ENCODE results near the gene ARHGAP8.

Gene ARHGAP8

DNA sequence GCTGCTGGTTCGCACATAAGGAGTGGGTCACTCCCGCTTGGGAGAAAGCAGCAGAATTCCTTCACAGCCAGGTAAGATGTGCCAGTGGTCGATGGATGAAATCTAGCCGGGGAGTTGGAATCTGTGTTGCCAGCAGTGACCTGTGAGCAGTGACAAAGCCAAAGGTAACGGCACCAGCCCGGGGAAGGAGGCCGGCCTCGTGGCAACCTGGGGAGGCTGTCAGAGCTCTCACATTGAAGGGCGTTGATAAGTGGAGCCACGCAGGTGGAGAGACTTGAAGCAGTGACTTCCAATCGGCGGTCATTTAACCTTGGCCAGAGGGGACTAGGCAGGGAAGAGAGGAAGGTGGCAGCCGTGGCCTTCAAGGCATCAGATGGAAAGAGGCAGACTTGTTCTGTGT lies 58.8 kb downstream of the ARHGAP8 start:
- TF ChIP-seq, protein P1, sequence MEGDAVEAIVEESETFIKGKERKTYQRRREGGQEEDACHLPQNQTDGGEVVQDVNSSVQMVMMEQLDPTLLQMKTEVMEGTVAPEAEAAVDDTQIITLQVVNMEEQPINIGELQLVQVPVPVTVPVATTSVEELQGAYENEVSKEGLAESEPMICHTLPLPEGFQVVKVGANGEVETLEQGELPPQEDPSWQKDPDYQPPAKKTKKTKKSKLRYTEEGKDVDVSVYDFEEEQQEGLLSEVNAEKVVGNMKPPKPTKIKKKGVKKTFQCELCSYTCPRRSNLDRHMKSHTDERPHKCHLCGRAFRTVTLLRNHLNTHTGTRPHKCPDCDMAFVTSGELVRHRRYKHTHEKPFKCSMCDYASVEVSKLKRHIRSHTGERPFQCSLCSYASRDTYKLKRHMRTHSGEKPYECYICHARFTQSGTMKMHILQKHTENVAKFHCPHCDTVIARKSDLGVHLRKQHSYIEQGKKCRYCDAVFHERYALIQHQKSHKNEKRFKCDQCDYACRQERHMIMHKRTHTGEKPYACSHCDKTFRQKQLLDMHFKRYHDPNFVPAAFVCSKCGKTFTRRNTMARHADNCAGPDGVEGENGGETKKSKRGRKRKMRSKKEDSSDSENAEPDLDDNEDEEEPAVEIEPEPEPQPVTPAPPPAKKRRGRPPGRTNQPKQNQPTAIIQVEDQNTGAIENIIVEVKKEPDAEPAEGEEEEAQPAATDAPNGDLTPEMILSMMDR (conservative IDR thresholded peaks at IDR 0.05; ENCODE audit: low read depth, low read length): no peak
- H3K4me3 ChIP-seq (ENCODE audit: low read length): no peak overlapping the region
- DNase-seq (ENCODE audit: low read depth): no peak

DNA sequence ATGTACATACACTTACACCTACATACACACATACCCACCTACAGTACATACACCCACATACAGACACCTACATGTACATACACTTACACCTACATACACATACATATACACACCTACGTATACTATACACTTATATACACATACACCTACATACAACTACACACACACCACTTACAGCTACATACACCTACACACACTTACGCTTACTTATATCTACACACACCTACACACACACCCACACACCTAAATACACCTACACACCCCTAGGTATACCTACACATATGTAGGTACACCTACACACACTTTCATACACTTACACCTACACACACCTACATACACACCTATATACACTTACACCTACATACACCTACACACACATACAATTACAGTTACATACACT lies 61.0 kb downstream of the ARHGAP8 start:
- DNase-seq (ENCODE audit: low read depth): no peak
- no peak overlapping the region for H3K4me3 ChIP-seq (ENCODE audit: low read length)
- TF ChIP-seq, protein P1 (conservative IDR thresholded peaks at IDR 0.05; ENCODE audit: low read depth, low read length): no peak

DNA sequence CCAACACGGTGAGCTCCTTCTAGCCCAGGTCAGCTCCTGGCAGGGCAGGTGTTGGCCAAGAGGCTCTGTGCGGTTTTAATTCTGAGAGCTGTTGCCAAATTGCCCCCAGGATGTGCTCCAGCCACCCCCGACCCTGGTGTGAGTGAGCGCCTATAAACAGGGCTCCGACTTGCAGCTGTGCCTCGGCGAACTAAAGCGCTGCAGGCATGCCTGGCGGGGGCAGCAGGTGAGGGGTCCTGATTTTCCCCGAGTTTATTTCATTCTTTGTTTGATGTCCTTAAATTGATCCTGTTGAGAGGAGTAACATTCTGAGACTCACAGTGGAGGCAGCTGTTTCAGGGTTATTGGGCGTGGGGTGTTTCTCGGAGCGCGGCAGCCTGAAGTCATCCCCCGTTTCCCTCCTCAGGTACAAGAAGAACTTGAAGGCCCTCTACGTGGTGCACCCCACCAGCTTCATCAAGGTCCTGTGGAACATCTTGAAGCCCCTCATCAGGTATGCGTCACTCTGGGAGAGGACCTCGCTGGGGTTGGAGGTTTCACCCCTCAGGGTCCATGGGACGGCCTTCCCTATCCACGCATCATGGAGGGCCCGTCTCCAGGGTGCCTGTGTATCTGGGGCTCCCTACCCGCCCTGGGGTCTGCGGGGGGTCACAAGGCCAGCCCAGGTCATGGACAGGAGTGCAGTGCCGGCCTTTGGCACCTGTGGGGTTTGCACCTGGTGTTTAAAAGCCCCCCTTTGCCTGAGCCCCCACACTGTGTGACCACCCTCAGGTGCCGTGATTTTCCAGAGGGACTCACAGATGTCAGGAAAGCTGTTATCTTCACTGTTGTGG lies 62.1 kb downstream of the ARHGAP8 start:
- H3K4me3 ChIP-seq (ENCODE audit: low read length): no peak overlapping the region
- TF ChIP-seq, protein P1 (conservative IDR thresholded peaks at IDR 0.05; ENCODE audit: low read depth, low read length): no peak
- no peak for DNase-seq (ENCODE audit: low read depth)

DNA sequence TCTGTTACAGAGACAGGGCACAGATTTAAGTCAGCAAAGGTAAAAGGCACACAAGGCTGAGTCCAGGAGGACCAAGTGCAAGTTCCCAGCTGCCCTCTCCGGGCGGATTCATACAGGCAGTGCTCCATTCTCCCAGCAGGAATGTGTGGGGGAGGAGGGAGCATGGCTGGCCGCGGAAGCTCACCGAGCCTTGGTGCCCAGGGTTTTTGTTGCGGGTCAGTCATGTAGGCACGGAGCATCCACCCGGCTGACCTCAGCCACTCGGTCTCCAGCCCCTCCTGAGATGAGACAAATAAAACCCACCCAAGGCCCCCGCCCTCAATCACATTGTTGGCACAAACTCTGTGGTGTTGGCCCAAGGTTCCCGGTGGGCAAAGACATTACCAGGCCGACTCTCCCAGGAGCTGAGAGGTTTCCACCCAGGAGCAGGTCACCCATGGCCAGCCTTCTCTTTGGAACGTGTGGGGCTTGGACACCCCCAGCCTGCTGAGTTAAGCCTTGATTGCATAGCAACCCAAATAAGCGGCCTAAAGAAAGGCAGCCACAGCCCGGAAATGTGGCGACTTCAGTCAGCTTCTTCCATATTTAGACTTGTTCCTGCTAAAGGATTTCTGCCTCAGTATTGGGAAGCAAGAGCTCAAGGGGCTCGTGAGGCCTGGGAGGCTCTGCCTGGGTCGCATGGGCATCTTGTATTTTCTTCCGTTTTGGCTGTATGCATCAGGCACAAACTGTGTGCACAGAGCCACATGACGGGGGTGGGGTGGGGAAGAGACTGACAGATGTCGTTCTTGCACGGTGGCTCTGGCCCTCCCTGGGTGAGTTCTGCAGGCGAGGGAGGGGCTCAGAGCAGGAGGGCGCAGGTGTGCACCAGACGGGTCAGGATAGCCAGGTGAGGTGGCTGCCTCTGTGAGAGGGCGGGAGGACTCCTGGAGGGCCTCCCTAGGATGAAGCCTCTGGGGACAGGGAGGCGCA lies 63.0 kb downstream of the ARHGAP8 start:
- no peak overlapping the region for H3K4me3 ChIP-seq (ENCODE audit: low read length)
- no peak for DNase-seq (ENCODE audit: low read depth)
- TF ChIP-seq, protein P1 (conservative IDR thresholded peaks at IDR 0.05; ENCODE audit: low read depth, low read length): no peak

DNA sequence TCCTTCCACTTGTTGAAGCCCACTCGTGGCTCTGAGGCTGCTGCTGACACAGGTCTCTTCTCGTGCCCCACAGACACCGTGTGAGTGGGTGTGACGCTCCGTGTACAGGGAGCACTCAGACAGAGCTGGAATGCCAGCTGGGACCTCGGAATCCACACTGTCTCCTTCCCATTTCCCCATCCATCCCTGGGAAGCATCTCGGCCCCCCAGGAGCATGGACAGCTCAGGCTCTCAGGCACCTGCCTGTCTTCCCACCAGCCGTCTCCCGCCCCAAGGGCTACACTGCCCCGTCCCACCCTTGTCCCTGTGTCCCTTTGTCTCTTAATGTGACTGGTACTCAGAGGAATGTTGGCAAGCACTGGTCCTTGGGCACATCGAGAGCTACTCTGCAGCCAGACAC lies 63.8 kb downstream of the ARHGAP8 start:
- TF ChIP-seq, protein P1 (conservative IDR thresholded peaks at IDR 0.05; ENCODE audit: low read depth, low read length): no peak
- no peak for DNase-seq (ENCODE audit: low read depth)
- no peak overlapping the region for H3K4me3 ChIP-seq (ENCODE audit: low read length)

DNA sequence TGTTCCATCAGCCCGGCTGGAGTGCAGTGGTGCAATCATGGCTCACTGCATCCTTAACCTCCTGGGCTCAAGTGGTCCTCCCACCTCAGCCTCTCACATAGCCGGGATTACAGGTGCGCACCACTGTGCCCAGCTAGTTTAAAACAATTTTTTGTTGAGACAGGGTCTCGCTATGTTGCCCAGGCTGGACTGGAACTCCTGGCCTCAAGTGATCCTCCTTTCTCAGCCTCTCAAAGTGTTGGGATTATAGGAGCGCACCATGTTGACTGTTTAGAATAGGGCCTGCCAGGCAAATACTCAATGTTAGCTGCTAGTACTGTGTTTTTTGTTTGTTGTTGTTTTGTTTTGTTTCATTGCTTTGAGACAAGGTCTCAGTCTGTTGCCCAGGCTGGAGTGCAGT lies 66.4 kb downstream of the ARHGAP8 start:
- TF ChIP-seq, protein P1 (conservative IDR thresholded peaks at IDR 0.05; ENCODE audit: low read depth, low read length): no peak
- no peak for DNase-seq (ENCODE audit: low read depth)

More for the DNA sequence above, 66.4 kb downstream of the ARHGAP8 start:
- H3K4me3 ChIP-seq (ENCODE audit: low read length): no peak overlapping the region
